Gastrocnemius medialis (tissue), 4 donors: ENCODE data around the gene GRIFIN. TPM values are rescaled to one million over a fixed set of nuclear protein-coding genes. Genes with fewer than 3 reads are reported as not detected.

Source experiments
- ATAC-seq, 2 donors: fragments of 150-250 bp; one replicate each; pipeline ENCODE4 v1.9.1; 2016
- DNase-seq, 2 donors: peaks; one replicate each; pipeline ENCODE4 v3.0.0-alpha.2; 2019
- H3K27ac ChIP-seq, 4 donors: fragments of 200-600 bp; sonication (generic); 1 replicate in 1 of 4; 2 replicates in 3 of 4; pipeline ENCODE4 v1.5.1; 2016 to 2018; ENCODE audit warnings: mild to moderate bottlenecking in 2 of 4, moderate library complexity in 1 of 4
- H3K27me3 ChIP-seq, 3 donors: fragments of 200-600 bp; sonication (generic) in 2 of 3; 1 replicate in 1 of 3; 2 replicates in 2 of 3; pipeline versions ENCODE4 v1.5.1 to v1.6.0; 2016 to 2019; ENCODE audit warnings: mild to moderate bottlenecking in 1 of 3, moderate library complexity in 1 of 3
- H3K36me3 ChIP-seq, 2 donors: fragments of 200-600 bp; sonication (generic) in 1 of 2; one replicate each; pipeline ENCODE4 v1.5.1; 2017 to 2018
- H3K4me1 ChIP-seq, 2 donors: fragments of 200-600 bp; sonication (generic) in 1 of 2; one replicate each; pipeline ENCODE4 v1.5.1; 2016 to 2017; ENCODE audit warnings: mild to moderate bottlenecking in 2 of 2
- H3K4me3 ChIP-seq, 4 donors: fragments of 200-600 bp; sonication (generic) in 3 of 4; 1 replicate in 1 of 4; 2 replicates in 3 of 4; pipeline ENCODE4 v1.5.1; 2016 to 2019; ENCODE audit warnings: mild to moderate bottlenecking in 2 of 4
- H3K9me3 ChIP-seq, 3 donors: fragments of 200-600 bp; sonication (generic) in 2 of 3; 1 replicate in 1 of 3; 2 replicates in 2 of 3; pipeline ENCODE4 v1.5.1; 2016 to 2019
- CTCF ChIP-seq, 5 experiments: fragments of 450-650 bp in 3 of 5; fragments of 200-600 bp in 2 of 5; sonication (generic) in 2 of 5; IDR thresholded peaks in 4 of 5; conservative IDR thresholded peaks in 1 of 5; 1 replicate in 4 of 5; 2 replicates in 1 of 5; pipeline ENCODE4 v1.5.1; 2016 to 2019; ENCODE audit warnings: antibody characterized with exemption in 5 of 5, mild to moderate bottlenecking in 3 of 5, moderate library complexity in 3 of 5
- POLR2A ChIP-seq, 2 donors: fragments of 450-650 bp; IDR thresholded peaks; one replicate each; pipeline ENCODE4 v1.6.1; 2017; ENCODE audit warnings: antibody characterized with exemption in 2 of 2, mild to moderate bottlenecking in 2 of 2, moderate library complexity in 2 of 2
- in situ Hi-C, 4 donors: fragments of 200-750 bp; cut with MboI; loops; one replicate each; pipeline versions ENCODE4 v1.15.0 to v1.8.0; 2017; ENCODE audit warnings: low sequenced_read_pairs in 4 of 4
- intact Hi-C: fragments of 100-400 bp; cut with DNase I; formaldehyde crosslinking; loops from one replicate; pipeline ENCODE4 v1.15.1; 2023; ENCODE audit warnings: low total_unique reads
- total RNA-seq, 4 donors: library from RNA; depleted of rRNA; stranded (reverse); fragments of >200 nt; gene quantifications; one replicate each; pipeline versions ENCODE4 v1.1.0 to v1.2.3, GENCODE V29; 2016

The GRIFIN gene
- total RNA-seq, 4 donors from 2014 or later = not detected

- no peak for TF ChIP-seq POLR2A (IDR thresholded peaks at IDR 0.05)
- TF ChIP-seq CTCF (IDR thresholded peaks at IDR 0.05 in 4 of 5, conservative IDR thresholded peaks at IDR 0.05 in 1 of 5) = no peak
- H3K36me3 ChIP-seq = no peaks in the 10 kb centered on the region
- ATAC-seq (no peak), DNase-seq (no peak)
- peaks cover 0 to 3% (median 0%) of the 10 kb centered on the region in 3 donors for H3K27me3 ChIP-seq
- in situ Hi-C loops = no loop called here
- H3K9me3 ChIP-seq = no peaks in the 10 kb centered on the region
- intact Hi-C loops = no loop called here
- H3K4me3 ChIP-seq = no peak overlapping the region
- H3K4me1 ChIP-seq = peaks cover 18 to 19% of the 10 kb centered on the region in 2 donors
- H3K27ac ChIP-seq = no peak overlapping the region
Observed at GRCh38 chr7:2504128-2504888, 28.1 kb upstream of the GRIFIN start.

GRCh38 chr7:2503056-2503941 is 27.1 kb upstream of the GRIFIN start:
- Histone ChIP-seq H3K9me3 (no peaks in the 10 kb centered on the region), H3K27me3 (peaks cover 0 to 3% (median 0%) of the 10 kb centered on the region in 3 donors), H3K27ac (no peak overlapping the region), H3K4me1 (peaks cover 8 to 9% of the 10 kb centered on the region in 2 donors), H3K4me3 (no peak overlapping the region), H3K36me3 (no peaks in the 10 kb centered on the region)
- no peak for TF ChIP-seq POLR2A (IDR thresholded peaks at IDR 0.05)
- in situ Hi-C loops = no loop called here
- DNase-seq (no peak), ATAC-seq (no peak)
- intact Hi-C loops = no loop called here

GRCh38 chr7:2502647-2502966 is 26.4 kb upstream of the GRIFIN start:
- no peak for TF ChIP-seq CTCF (IDR thresholded peaks at IDR 0.05 in 4 of 5, conservative IDR thresholded peaks at IDR 0.05 in 1 of 5)
- TF ChIP-seq POLR2A (IDR thresholded peaks at IDR 0.05) = no peak
- Histone ChIP-seq H3K36me3 (no peaks in the 10 kb centered on the region), H3K27me3 (peaks cover 3 to 5% (median 4%) of the 10 kb centered on the region in 3 donors), H3K4me3 (no peak overlapping the region), H3K27ac (no peak overlapping the region), H3K4me1 (peaks cover 2 to 4% of the 10 kb centered on the region in 2 donors), H3K9me3 (no peaks in the 10 kb centered on the region)
- intact Hi-C loops (no loop called here), in situ Hi-C loops (no loop called here)
- ATAC-seq (no peak), DNase-seq (no peak)

GRCh38 chr7:2501947-2502646 is 25.9 kb upstream of the GRIFIN start:
- peaks cover 6 to 9% (median 7%) of the 10 kb centered on the region in 3 donors for H3K27me3 ChIP-seq

More at GRCh38 chr7:2501947-2502646, 25.9 kb upstream of the GRIFIN start:
- TF ChIP-seq POLR2A (IDR thresholded peaks at IDR 0.05) = no peak
- TF ChIP-seq CTCF (IDR thresholded peaks at IDR 0.05 in 4 of 5, conservative IDR thresholded peaks at IDR 0.05 in 1 of 5) = no peak
- DNase-seq = no peak
- no peak for ATAC-seq
- peaks cover 0 to 4% of the 10 kb centered on the region in 2 donors for H3K4me1 ChIP-seq
- H3K4me3 ChIP-seq = no peak overlapping the region
- H3K27ac ChIP-seq = no peak overlapping the region
- H3K9me3 ChIP-seq = no peaks in the 10 kb centered on the region
- in situ Hi-C loops = no loop called here
- H3K36me3 ChIP-seq = no peaks in the 10 kb centered on the region
- intact Hi-C loops = no loop called here
